OCI-LY3 (cell line): ENCODE measurements around the gene MPIG6B.

ENCODE experiments used
- H2AFZ ChIP-seq: fragments of 200-600, 300-600 bp; shearing (Covaris generic); 2 replicates; pipeline ENCODE4 v1.6.0; 2014; ENCODE audit warnings: antibody characterized with exemption, low read depth, low read length
- H3K27ac ChIP-seq: fragments of 200-600, 300-600 bp; sonication (generic); 2 replicates; pipeline ENCODE4 v1.5.1; 2014; ENCODE audit warnings: mild to moderate bottlenecking, low read length, moderate library complexity, mixed read lengths
- H3K27me3 ChIP-seq: fragments of 200-600, 300-600 bp; sonication (generic); 2 replicates; pipeline ENCODE4 v1.6.1; 2014; ENCODE audit warnings: low read depth, low read length, mixed read lengths
- H3K36me3 ChIP-seq: fragments of 200-600, 300-600 bp; sonication (generic); replicated peaks from 2 replicates; pipeline ENCODE3; 2014; ENCODE audit warnings: low read depth, low read length, mixed read lengths
- H3K4me1 ChIP-seq: fragments of 300-600, 200-600 bp; sonication (generic); 2 replicates; pipeline ENCODE4 v1.6.1; 2014; ENCODE audit warnings: low read length, mixed read lengths
- H3K4me2 ChIP-seq: fragments of 200-600, 300-600 bp; sonication (generic); 2 replicates; pipeline ENCODE4 v1.6.1; 2014; ENCODE audit warnings: low read length, mixed read lengths
- H3K4me3 ChIP-seq: fragments of 300-600, 200-600 bp; sonication (generic); 2 replicates; pipeline ENCODE4 v1.5.1; 2014; ENCODE audit warnings: antibody characterized with exemption, mild to moderate bottlenecking, low read length, moderate library complexity
- H3K79me2 ChIP-seq: fragments of 300-600, 200-600 bp; shearing (Covaris generic); 2 replicates; pipeline ENCODE4 v1.6.1; 2014; ENCODE audit warnings: mild to moderate bottlenecking, low read length, mixed read lengths
- H3K9ac ChIP-seq: fragments of 300-600, 200-600 bp; shearing (Covaris generic); 2 replicates; pipeline ENCODE4 v1.6.0; 2014; ENCODE audit warnings: mild to moderate bottlenecking, low read length, moderate library complexity
- H3K9me3 ChIP-seq: fragments of 200-600, 300-600 bp; shearing (Covaris generic); 2 replicates; pipeline ENCODE4 v1.6.1; 2014; ENCODE audit warnings: low read length, mixed read lengths; ENCODE audit not compliant: insufficient read depth
- H4K20me1 ChIP-seq: fragments of 200-600, 300-600 bp; sonication (generic); 2 replicates; pipeline ENCODE4 v1.6.1; 2016; ENCODE audit warnings: low read length, mixed read lengths; ENCODE audit not compliant: insufficient read depth
- EZH2phosphoT487 ChIP-seq: fragments of 200-600 bp; shearing (Covaris generic); IDR thresholded peaks from 2 replicates; pipeline ENCODE4 v1.6.1; 2018; ENCODE audit warnings: antibody characterized with exemption, mixed run types, low read depth
- TF ChIP-seq, protein P1 (sequence below): fragments of 200-600, 300-600 bp; sonication (generic); IDR thresholded peaks from 2 replicates; pipeline ENCODE4 v1.5.1; 2014; ENCODE audit warnings: antibody characterized with exemption, low read length, low read depth

The MPIG6B gene

DNA sequence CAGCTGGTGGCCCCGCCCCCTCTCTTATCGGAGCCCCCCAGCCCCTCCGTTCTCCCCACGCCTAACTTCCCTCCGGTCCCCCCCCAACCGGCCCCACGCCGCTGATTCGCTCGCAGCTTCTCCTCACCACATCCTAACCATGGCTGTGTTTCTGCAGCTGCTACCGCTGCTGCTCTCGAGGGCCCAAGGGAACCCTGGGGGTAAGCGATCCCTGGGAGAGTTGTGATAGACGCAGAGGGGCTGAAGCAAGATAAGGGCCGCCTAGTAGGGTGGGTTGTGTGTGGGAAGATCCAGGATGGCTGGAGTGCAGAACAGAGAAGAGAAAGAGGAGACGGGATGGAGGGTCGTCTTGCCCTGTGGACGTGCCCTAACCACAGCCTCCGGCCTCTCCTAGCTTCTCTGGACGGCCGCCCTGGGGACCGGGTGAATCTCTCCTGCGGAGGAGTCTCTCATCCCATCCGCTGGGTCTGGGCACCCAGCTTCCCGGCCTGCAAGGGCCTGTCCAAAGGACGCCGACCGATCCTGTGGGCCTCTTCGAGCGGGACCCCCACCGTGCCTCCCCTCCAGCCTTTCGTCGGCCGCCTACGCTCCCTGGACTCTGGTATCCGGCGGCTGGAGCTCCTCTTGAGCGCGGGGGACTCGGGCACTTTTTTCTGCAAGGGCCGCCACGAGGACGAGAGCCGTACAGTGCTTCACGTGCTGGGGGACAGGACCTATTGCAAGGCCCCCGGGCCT lies at the start of gene MPIG6B:
Gene MPIG6B (plus strand): TSS at position 129 of the 735 bp plus-strand sequence. CDS start 11 bp downstream, at position 140.
- TF ChIP-seq, protein P1, sequence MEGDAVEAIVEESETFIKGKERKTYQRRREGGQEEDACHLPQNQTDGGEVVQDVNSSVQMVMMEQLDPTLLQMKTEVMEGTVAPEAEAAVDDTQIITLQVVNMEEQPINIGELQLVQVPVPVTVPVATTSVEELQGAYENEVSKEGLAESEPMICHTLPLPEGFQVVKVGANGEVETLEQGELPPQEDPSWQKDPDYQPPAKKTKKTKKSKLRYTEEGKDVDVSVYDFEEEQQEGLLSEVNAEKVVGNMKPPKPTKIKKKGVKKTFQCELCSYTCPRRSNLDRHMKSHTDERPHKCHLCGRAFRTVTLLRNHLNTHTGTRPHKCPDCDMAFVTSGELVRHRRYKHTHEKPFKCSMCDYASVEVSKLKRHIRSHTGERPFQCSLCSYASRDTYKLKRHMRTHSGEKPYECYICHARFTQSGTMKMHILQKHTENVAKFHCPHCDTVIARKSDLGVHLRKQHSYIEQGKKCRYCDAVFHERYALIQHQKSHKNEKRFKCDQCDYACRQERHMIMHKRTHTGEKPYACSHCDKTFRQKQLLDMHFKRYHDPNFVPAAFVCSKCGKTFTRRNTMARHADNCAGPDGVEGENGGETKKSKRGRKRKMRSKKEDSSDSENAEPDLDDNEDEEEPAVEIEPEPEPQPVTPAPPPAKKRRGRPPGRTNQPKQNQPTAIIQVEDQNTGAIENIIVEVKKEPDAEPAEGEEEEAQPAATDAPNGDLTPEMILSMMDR = no peak
- TF ChIP-seq EZH2phosphoT487 = no peak
- Histone ChIP-seq H4K20me1 (0 out of 2 replicates have a peak, but pooled peaks cover 5% of the 10 kb centered on the region), H3K36me3 (peaks cover 15% of the 10 kb centered on the region), H2AFZ (no peak within 1 kb of the TSS), H3K9ac (no peak within 1 kb of the TSS), H3K79me2 (no peaks in the 10 kb centered on the region), H3K4me3 (no peak within 1 kb of the TSS), H3K4me2 (no peak within 1 kb of the TSS), H3K27me3 (no peaks in the 10 kb centered on the region), H3K27ac (no peak within 1 kb of the TSS), H3K4me1 (peaks cover 15% of the 10 kb centered on the region), H3K9me3 (no peaks in the 10 kb centered on the region)

GRCh38 chr6:31676322-31676903 lies 46.8 kb upstream of the MPIG6B start:
- H3K9ac ChIP-seq = no peak overlapping the region
- no peaks in the 10 kb centered on the region for H4K20me1 ChIP-seq
- peak overlapping the region; percentile 37 for H3K4me2 ChIP-seq
- TF ChIP-seq, protein P1 = no peak
- no peak overlapping the region for H3K27ac ChIP-seq
- H3K79me2 ChIP-seq = no peaks in the 10 kb centered on the region
- peaks cover 4% of the 10 kb centered on the region for H3K36me3 ChIP-seq
- H3K4me1 ChIP-seq = peaks cover 17% of the 10 kb centered on the region
- H3K9me3 ChIP-seq = no peaks in the 10 kb centered on the region
- no peak overlapping the region for H3K4me3 ChIP-seq
- H2AFZ ChIP-seq = no peak overlapping the region
- no peaks in the 10 kb centered on the region for H3K27me3 ChIP-seq

DNA sequence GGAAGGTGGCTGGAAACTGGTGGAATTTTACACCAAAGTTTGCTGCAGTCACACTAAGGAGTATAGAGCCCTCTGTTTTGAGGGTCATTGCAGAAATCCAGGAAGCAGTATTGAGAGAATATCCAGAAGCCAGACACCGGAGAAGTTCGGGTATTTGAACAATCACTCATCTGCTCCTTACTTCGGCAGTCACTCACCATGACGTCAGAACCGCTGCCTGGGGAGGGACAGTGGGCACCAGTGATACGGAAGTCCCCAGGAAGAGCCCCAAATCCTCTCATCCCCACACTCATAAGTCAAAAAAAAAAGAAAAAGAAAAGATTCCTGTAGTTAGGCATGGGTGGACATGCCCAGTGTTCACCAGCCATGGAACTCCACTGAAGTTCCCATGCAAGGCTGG lies 46.3 kb upstream of the MPIG6B start:
- Histone ChIP-seq H3K79me2 (no peaks in the 10 kb centered on the region), H3K4me3 (no peak overlapping the region), H3K27ac (no peak overlapping the region), H2AFZ (no peak overlapping the region), H4K20me1 (no peaks in the 10 kb centered on the region), H3K27me3 (no peaks in the 10 kb centered on the region), H3K36me3 (peaks cover 3% of the 10 kb centered on the region), H3K4me1 (peaks cover 17% of the 10 kb centered on the region), H3K9me3 (no peaks in the 10 kb centered on the region), H3K4me2 (peak overlapping the region; percentile 37), H3K9ac (no peak overlapping the region)
- TF ChIP-seq, protein P1 = no peak
- no peak for TF ChIP-seq EZH2phosphoT487

- H3K4me1 ChIP-seq = peaks cover 17% of the 10 kb centered on the region
- no peak overlapping the region for H3K4me2 ChIP-seq
- no peaks in the 10 kb centered on the region for H3K36me3 ChIP-seq
- no peaks in the 10 kb centered on the region for H3K79me2 ChIP-seq
- no peak overlapping the region for H3K27ac ChIP-seq
- no peaks in the 10 kb centered on the region for H3K9me3 ChIP-seq
- no peak overlapping the region for H3K4me3 ChIP-seq
- H2AFZ ChIP-seq = no peak overlapping the region
- TF ChIP-seq EZH2phosphoT487 = no peak
- TF ChIP-seq, protein P1 = no peak
- H4K20me1 ChIP-seq = no peaks in the 10 kb centered on the region
- no peak overlapping the region for H3K9ac ChIP-seq
- H3K27me3 ChIP-seq = no peaks in the 10 kb centered on the region
These were observed 45.2 kb upstream of the MPIG6B start for GRCh38 chr6:31677955-31678354.
